Lower leg skin (tissue), 4 donors: ENCODE data around the gene PER3. TPM values are rescaled to one million over a fixed set of nuclear protein-coding genes. Genes with fewer than 3 reads are reported as not detected.

Source experiments
- DNase-seq, 2 donors: peaks; one replicate each; pipeline ENCODE4 v3.0.0-alpha.2; 2019; ENCODE audit warnings: low spot score in 2 of 2
- H3K4me3 ChIP-seq: fragments of 200-600 bp; sonication (generic); 2 replicates; pipeline ENCODE4 v1.5.1; 2017; ENCODE audit warnings: mild to moderate bottlenecking, low read depth; ENCODE audit not compliant: poor library complexity, severe bottlenecking
- CTCF ChIP-seq, 3 donors: fragments of 450-650 bp; IDR thresholded peaks; one replicate each; pipeline ENCODE4 v1.5.1; 2016; ENCODE audit warnings: antibody characterized with exemption in 3 of 3, mild to moderate bottlenecking in 3 of 3, moderate library complexity in 2 of 3
- POLR2A ChIP-seq, 2 donors: fragments of 450-650 bp; IDR thresholded peaks; one replicate each; pipeline ENCODE4 v1.6.1; 2016 to 2017; ENCODE audit warnings: antibody characterized with exemption in 2 of 2, mild to moderate bottlenecking in 1 of 2, moderate library complexity in 1 of 2
- WGBS, 2 donors: methylation state at CpG; one replicate each; pipeline ENCODE4 v1.1.5; 2018; 5-methylcytosine and 5-hydroxymethylcytosine counted together
- intact Hi-C: fragments of 100-400 bp; cut with DNase I; formaldehyde crosslinking; loops from one replicate; pipeline ENCODE4 v1.15.0; 2023; ENCODE audit warnings: low total_unique reads
- total RNA-seq, 4 donors: library from RNA; depleted of rRNA; stranded (reverse); fragments of >200 nt; gene quantifications; one replicate each; pipeline ENCODE4 v1.1.0, GENCODE V29; 2016

Gene PER3
- total RNA-seq, 4 donors from 2014 or later: 14.3 to 22.5 (median 19.3) TPM

GRCh38 chr1:7755448-7755847 is 28.6 kb upstream of the PER3 start:
- intact Hi-C loops: no loop called here
- H3K4me3 ChIP-seq: no peak overlapping the region
- no peak for DNase-seq
- WGBS, 2 donors: 95 to 98% methylated on average over 1 of the region's 1 CpG
- TF ChIP-seq POLR2A (IDR thresholded peaks at IDR 0.05) (no peak), CTCF (IDR thresholded peaks at IDR 0.05) (no peak)

- WGBS, 2 donors: 80 to 86% methylated on average over 6 of the region's 6 CpGs
- no peak overlapping the region for H3K4me3 ChIP-seq
- no peak for DNase-seq
- intact Hi-C loops: no loop called here
- no peak for TF ChIP-seq CTCF (IDR thresholded peaks at IDR 0.05)
Measured at GRCh38 chr1:7760245-7760644, 23.8 kb upstream of the PER3 start.

- no peak overlapping the region for H3K4me3 ChIP-seq
- DNase-seq: no peak
- TF ChIP-seq CTCF (IDR thresholded peaks at IDR 0.05): no peak
- no peak for TF ChIP-seq POLR2A (IDR thresholded peaks at IDR 0.05)
- WGBS, 2 donors: 87 to 89% methylated on average over 3 of the region's 3 CpGs
- intact Hi-C loops: no loop called here
Measured at GRCh38 chr1:7761103-7761502, 23.0 kb upstream of the PER3 start.

- no peak for DNase-seq
- intact Hi-C loops: no loop called here
- H3K4me3 ChIP-seq: no peak overlapping the region
- TF ChIP-seq CTCF (IDR thresholded peaks at IDR 0.05): no peak
- no peak for TF ChIP-seq POLR2A (IDR thresholded peaks at IDR 0.05)
- WGBS, 2 donors: 83 to 87% methylated on average over 4 of the region's 4 CpGs
Measured at GRCh38 chr1:7767176-7767575, 16.9 kb upstream of the PER3 start.

- DNase-seq: no peak
- no peak overlapping the region for H3K4me3 ChIP-seq
- 51 to 63% methylated on average over 2 of the region's 2 CpGs for WGBS, 2 donors
- intact Hi-C loops: no loop called here
- TF ChIP-seq CTCF (IDR thresholded peaks at IDR 0.05) (no peak), POLR2A (IDR thresholded peaks at IDR 0.05) (no peak)
Measured at GRCh38 chr1:7768583-7768982, 15.5 kb upstream of the PER3 start.

- intact Hi-C loops: no loop called here
- no peak for TF ChIP-seq CTCF (IDR thresholded peaks at IDR 0.05)
- no peak for TF ChIP-seq POLR2A (IDR thresholded peaks at IDR 0.05)
- H3K4me3 ChIP-seq: no peak overlapping the region
- WGBS, 2 donors: 88 to 93% methylated on average over 12 of the region's 12 CpGs
- no peak for DNase-seq
Measured at GRCh38 chr1:7769673-7770412, 14.2 kb upstream of the PER3 start.
